Measurements from ENCODE around the gene GUCA2A. TPM values are rescaled to one million over a fixed set of nuclear protein-coding genes. Genes with fewer than 3 reads are reported as not detected.

The GUCA2A gene
- total and polyA plus RNA-seq, 2 of the 4 experiments (the other 2 are of a cell fraction), result not detected

DNA sequence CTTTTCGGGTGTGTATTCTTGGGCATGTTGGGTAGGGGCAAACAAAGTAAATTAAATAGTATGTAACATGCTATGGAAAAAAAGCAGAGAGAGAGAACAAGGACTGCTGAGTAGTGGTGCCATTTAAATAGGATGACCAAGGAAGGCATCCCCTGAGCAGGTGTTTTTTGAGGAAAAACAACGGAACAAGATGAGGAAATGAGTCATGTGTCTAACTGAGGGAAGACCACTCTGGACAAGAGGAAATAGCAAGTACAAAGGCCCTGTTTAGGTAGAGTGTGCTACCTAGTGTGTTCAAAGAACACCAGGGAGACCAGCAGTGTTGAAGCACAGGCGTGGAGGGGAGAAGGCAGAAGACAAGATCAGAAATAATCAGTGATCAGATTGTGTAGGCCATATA lies 20.1 kb upstream of the GUCA2A start:
- Histone ChIP-seq H2BK20ac (ENCODE audit: low read depth, low read length) (no peak overlapping the region), H3K56ac (ENCODE audit: extremely low read depth, insufficient read depth, low read length) (no peak overlapping the region), H2BK120ac (ENCODE audit: low read depth, low read length) (no peak overlapping the region), H4K8ac (ENCODE audit: low read depth in 2 of 2, low read length in 2 of 2) (no peak overlapping the region), H4K20me1 (ENCODE audit: insufficient read depth, low read length) (no peaks in the 10 kb centered on the region; the same call in 1 of the 2 replicates), H3K14ac (replicated peaks; ENCODE audit: low read depth, low read length) (no peak overlapping the region), H3K79me1 (ENCODE audit: low read depth in 1 of 2, low read length in 2 of 2) (peaks cover 0 to 13% of the 10 kb centered on the region in 2 experiments; a peak in 2 of 4 replicates), H3K9me3 (ENCODE audit: control insufficient read depth, insufficient read depth, low read length) (no peaks in the 10 kb centered on the region), H3K9ac (ENCODE audit: low read depth, low read length) (no peak overlapping the region), H3K18ac (ENCODE audit: low read depth, low read length) (no peak overlapping the region), H3K4me1 (ENCODE audit: control insufficient read depth, insufficient read depth, low read length) (peaks cover 2% of the 10 kb centered on the region), H2AFZ (replicated peaks; ENCODE audit: low read length, poor library complexity) (no peak overlapping the region), H4K5ac (ENCODE audit: low read depth, low read length) (no peak overlapping the region), H3K9me1 (ENCODE audit: insufficient read depth, low read length) (0 out of 2 replicates have a peak, but pooled peaks cover 2% of the 10 kb centered on the region), H2BK5ac (ENCODE audit: low read depth, low read length, poor library complexity, severe bottlenecking) (no peak overlapping the region), H3K36me3 (ENCODE audit: control insufficient read depth, insufficient read depth, low read length) (peaks cover 18% of the 10 kb centered on the region), H3K23ac (ENCODE audit: low read depth, low read length) (no peak overlapping the region), H2BK15ac (ENCODE audit: low read depth, low read length) (no peak overlapping the region), H4K91ac (ENCODE audit: insufficient read depth, low read depth, low read length) (no peak overlapping the region), H2AK5ac (ENCODE audit: low read depth, low read length) (no peak overlapping the region), H2AK9ac (replicated peaks; ENCODE audit: low read depth, low read length, poor library complexity) (no peak overlapping the region), H3K4ac (ENCODE audit: low read depth, low read length) (no peak overlapping the region), H3K4me3 (ENCODE audit: insufficient read depth, low read depth, low read length) (no peak overlapping the region), H3K4me2 (ENCODE audit: low read depth, low read length) (no peak overlapping the region), H3K27ac (ENCODE audit: insufficient read depth, low read length) (no peak overlapping the region), H3K27me3 (ENCODE audit: control insufficient read depth, insufficient read depth, low read length) (no peaks in the 10 kb centered on the region)
- no TSS peak for BruUV-seq (replicated peaks)
- in situ Hi-C loops (cut with MboI; ENCODE audit: low sequenced_read_pairs), result no loop called here
- intact Hi-C loops (cut with micrococcal nuclease), result no loop called here
- ATAC-seq (ENCODE audit: low read depth) (no peak), DNase-seq (no peak)
- 92% methylated on average over 2 of the region's 3 CpGs; no CpG with 5 or more reads in 1 of the 2 experiments for WGBS, 2 experiments (ENCODE audit: extremely low coverage in 2 of 2, insufficient read length in 1 of 2)
- dilution Hi-C loops (cut with HindIII; ENCODE audit: low sequenced_read_pairs, unreplicated experiment), result no loop called here
- ChIA-PET CTCF (interaction anchor here (0.7 kb wide), 1 partner anchor 171 kb away, joined by 4 read pairs; no protein-coding TSS in a partner anchor), POLR2A (ENCODE audit: unreplicated experiment) (no interaction called here)
- TF ChIP-seq RAD21 (IDR thresholded peaks at IDR 0.05; ENCODE audit: low read length) (no peak), CEBPB (IDR thresholded peaks at IDR 0.05; ENCODE audit: low read depth, low read length) (no peak), MXI1 (IDR thresholded peaks at IDR 0.05; ENCODE audit: borderline replicate concordance, low read depth, low read length) (no peak), RCOR1 (IDR thresholded peaks at IDR 0.05; ENCODE audit: insufficient replicate concordance, low read length) (no peak), CHD1 (IDR thresholded peaks at IDR 0.05; ENCODE audit: low read depth, low read length) (no peak), POLR2A (IDR thresholded peaks at IDR 0.05; ENCODE audit: low read depth, low read length) (no peak), FOS (IDR thresholded peaks at IDR 0.05; ENCODE audit: low read depth, low read length) (no peak), RFX5 (IDR thresholded peaks at IDR 0.05; ENCODE audit: low read depth, low read length) (no peak), BHLHE40 (IDR thresholded peaks at IDR 0.05; ENCODE audit: low read depth, low read length) (no peak), NFE2L2 (IDR thresholded peaks at IDR 0.05; ENCODE audit: low read depth, low read length) (no peak), MAZ (IDR thresholded peaks at IDR 0.05; ENCODE audit: borderline replicate concordance, low read depth, low read length) (no peak), SMC3 (IDR thresholded peaks at IDR 0.05; ENCODE audit: low read depth, low read length) (no peak), MAFK (IDR thresholded peaks at IDR 0.05; ENCODE audit: low read depth, low read length) (no peak)
- TF ChIP-seq, protein P1, sequence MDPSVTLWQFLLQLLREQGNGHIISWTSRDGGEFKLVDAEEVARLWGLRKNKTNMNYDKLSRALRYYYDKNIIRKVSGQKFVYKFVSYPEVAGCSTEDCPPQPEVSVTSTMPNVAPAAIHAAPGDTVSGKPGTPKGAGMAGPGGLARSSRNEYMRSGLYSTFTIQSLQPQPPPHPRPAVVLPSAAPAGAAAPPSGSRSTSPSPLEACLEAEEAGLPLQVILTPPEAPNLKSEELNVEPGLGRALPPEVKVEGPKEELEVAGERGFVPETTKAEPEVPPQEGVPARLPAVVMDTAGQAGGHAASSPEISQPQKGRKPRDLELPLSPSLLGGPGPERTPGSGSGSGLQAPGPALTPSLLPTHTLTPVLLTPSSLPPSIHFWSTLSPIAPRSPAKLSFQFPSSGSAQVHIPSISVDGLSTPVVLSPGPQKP (IDR thresholded peaks at IDR 0.05; ENCODE audit: borderline replicate concordance, low read depth, low read length), result no peak
- TF ChIP-seq, protein P2, sequence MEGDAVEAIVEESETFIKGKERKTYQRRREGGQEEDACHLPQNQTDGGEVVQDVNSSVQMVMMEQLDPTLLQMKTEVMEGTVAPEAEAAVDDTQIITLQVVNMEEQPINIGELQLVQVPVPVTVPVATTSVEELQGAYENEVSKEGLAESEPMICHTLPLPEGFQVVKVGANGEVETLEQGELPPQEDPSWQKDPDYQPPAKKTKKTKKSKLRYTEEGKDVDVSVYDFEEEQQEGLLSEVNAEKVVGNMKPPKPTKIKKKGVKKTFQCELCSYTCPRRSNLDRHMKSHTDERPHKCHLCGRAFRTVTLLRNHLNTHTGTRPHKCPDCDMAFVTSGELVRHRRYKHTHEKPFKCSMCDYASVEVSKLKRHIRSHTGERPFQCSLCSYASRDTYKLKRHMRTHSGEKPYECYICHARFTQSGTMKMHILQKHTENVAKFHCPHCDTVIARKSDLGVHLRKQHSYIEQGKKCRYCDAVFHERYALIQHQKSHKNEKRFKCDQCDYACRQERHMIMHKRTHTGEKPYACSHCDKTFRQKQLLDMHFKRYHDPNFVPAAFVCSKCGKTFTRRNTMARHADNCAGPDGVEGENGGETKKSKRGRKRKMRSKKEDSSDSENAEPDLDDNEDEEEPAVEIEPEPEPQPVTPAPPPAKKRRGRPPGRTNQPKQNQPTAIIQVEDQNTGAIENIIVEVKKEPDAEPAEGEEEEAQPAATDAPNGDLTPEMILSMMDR (conservative IDR thresholded peaks at IDR 0.05; ENCODE audit: low read depth, low read length), result no peak
- TF ChIP-seq, protein P3, sequence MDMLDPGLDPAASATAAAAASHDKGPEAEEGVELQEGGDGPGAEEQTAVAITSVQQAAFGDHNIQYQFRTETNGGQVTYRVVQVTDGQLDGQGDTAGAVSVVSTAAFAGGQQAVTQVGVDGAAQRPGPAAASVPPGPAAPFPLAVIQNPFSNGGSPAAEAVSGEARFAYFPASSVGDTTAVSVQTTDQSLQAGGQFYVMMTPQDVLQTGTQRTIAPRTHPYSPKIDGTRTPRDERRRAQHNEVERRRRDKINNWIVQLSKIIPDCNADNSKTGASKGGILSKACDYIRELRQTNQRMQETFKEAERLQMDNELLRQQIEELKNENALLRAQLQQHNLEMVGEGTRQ (IDR thresholded peaks at IDR 0.05; ENCODE audit: low read depth, low read length), result no peak

Measured in IMR-90 (cell line).